ENCODE measurements around the gene CLDN9. TPM values are rescaled to one million over a fixed set of nuclear protein-coding genes. Genes with fewer than 3 reads are reported as not detected.
A peak's percentile ranks its signal among the peaks of the same experiment; 100 is the strongest.

CLDN9 gene
- total RNA-seq, 1 donor from 2014 or later: 0.75 TPM

- ATAC-seq (no peak), DNase-seq (no peak)
- peaks cover 67% of the 10 kb centered on the region for H3K27me3 ChIP-seq
- no peak for TF ChIP-seq CTCF (IDR thresholded peaks at IDR 0.05)
- intact Hi-C loops (cut with DNase I): no loop called here
- H3K36me3 ChIP-seq: no peaks in the 10 kb centered on the region
- peaks cover 45% of the 10 kb centered on the region for H3K4me1 ChIP-seq
- H3K4me3 ChIP-seq: peak overlapping the region; percentile 16
- H3K9me3 ChIP-seq: no peaks in the 10 kb centered on the region
- H3K27ac ChIP-seq: no peak overlapping the region
These were observed 46.5 kb upstream of the CLDN9 start for GRCh38 chr16:2966043-2966807.

- Histone ChIP-seq H3K27me3 (peaks cover 66% of the 10 kb centered on the region), H3K27ac (no peak overlapping the region), H3K4me1 (peaks cover 45% of the 10 kb centered on the region), H3K36me3 (no peaks in the 10 kb centered on the region), H3K4me3 (peak overlapping the region; percentile 16), H3K9me3 (no peaks in the 10 kb centered on the region)
- DNase-seq: peak; percentile 79
- TF ChIP-seq CTCF (IDR thresholded peaks at IDR 0.05): peak; percentile 21
- no peak for ATAC-seq
- intact Hi-C loops (cut with DNase I): no loop called here
These were observed 45.9 kb upstream of the CLDN9 start for GRCh38 chr16:2966808-2967191.

GRCh38 chr16:2967211-2967631, 45.5 kb upstream of the CLDN9 start:
- DNase-seq: no peak
- intact Hi-C loops (cut with DNase I): no loop called here
- H3K4me1 ChIP-seq: peaks cover 45% of the 10 kb centered on the region
- H3K27me3 ChIP-seq: peaks cover 62% of the 10 kb centered on the region
- TF ChIP-seq CTCF (IDR thresholded peaks at IDR 0.05): no peak
- peak overlapping the region; percentile 16 for H3K4me3 ChIP-seq
- no peaks in the 10 kb centered on the region for H3K36me3 ChIP-seq
- no peak overlapping the region for H3K27ac ChIP-seq
- no peaks in the 10 kb centered on the region for H3K9me3 ChIP-seq
- ATAC-seq: no peak

GRCh38 chr16:2967721-2968161, 45.0 kb upstream of the CLDN9 start:
- intact Hi-C loops (cut with DNase I): no loop called here
- DNase-seq (no peak), ATAC-seq (no peak)
- H3K36me3 ChIP-seq: no peaks in the 10 kb centered on the region
- no peak overlapping the region for H3K27ac ChIP-seq
- no peaks in the 10 kb centered on the region for H3K9me3 ChIP-seq
- peaks cover 45% of the 10 kb centered on the region for H3K4me1 ChIP-seq
- no peak overlapping the region for H3K4me3 ChIP-seq
- H3K27me3 ChIP-seq: peaks cover 57% of the 10 kb centered on the region
- TF ChIP-seq CTCF (IDR thresholded peaks at IDR 0.05): no peak

- no peak for TF ChIP-seq CTCF (IDR thresholded peaks at IDR 0.05)
- H3K27me3 ChIP-seq: peaks cover 52% of the 10 kb centered on the region
- ATAC-seq (no peak), DNase-seq (no peak)
- no peaks in the 10 kb centered on the region for H3K9me3 ChIP-seq
- peaks cover 42% of the 10 kb centered on the region for H3K4me1 ChIP-seq
- intact Hi-C loops (cut with DNase I): no loop called here
- H3K4me3 ChIP-seq: peak overlapping the region; percentile 71
- H3K36me3 ChIP-seq: no peaks in the 10 kb centered on the region
- no peak overlapping the region for H3K27ac ChIP-seq
These were observed 44.4 kb upstream of the CLDN9 start for GRCh38 chr16:2968368-2968737.

Measured in upper lobe of right lung (tissue), 1 donor.